ENCODE measurements around the gene PRICKLE4. TPM values are rescaled to one million over a fixed set of nuclear protein-coding genes. Genes with fewer than 3 reads are reported as not detected.

The PRICKLE4 gene
- total and polyA plus RNA-seq, 2 of the 13 experiments (the other 11 are each of a cell fraction or from before 2014, with no cell fraction given), result 0.92 to 1.2 TPM

GRCh38 chr6:41741625-41742490 is 38.7 kb upstream of the PRICKLE4 start (continued):
- no peak for TF ChIP-seq ZNF333 (CRISPR knock-in tag; IDR thresholded peaks at IDR 0.05; ENCODE audit: borderline replicate concordance)
- no peak for TF ChIP-seq RARG (CRISPR knock-in tag; IDR thresholded peaks at IDR 0.05; ENCODE audit: low read depth)
- TF ChIP-seq PAXIP1 (CRISPR knock-in tag; conservative IDR thresholded peaks at IDR 0.05), result peak; percentile 78
- no peak for TF ChIP-seq SRSF9 (IDR thresholded peaks at IDR 0.05; ENCODE audit: borderline replicate concordance, insufficient read depth, low read depth, low read length, poor library complexity, severe bottlenecking)
- no peak for TF ChIP-seq ZSCAN22 (CRISPR knock-in tag; IDR thresholded peaks at IDR 0.05)
- TF ChIP-seq MZF1 (CRISPR knock-in tag; IDR thresholded peaks at IDR 0.05; ENCODE audit: borderline replicate concordance), result no peak
- TF ChIP-seq ZBTB38 (CRISPR knock-in tag; IDR thresholded peaks at IDR 0.05), result no peak; the same call in 1 of the 2 replicates
- peak; percentile 32; the same call in 1 of the 2 replicates for TF ChIP-seq DMAP1 (CRISPR knock-in tag; IDR thresholded peaks at IDR 0.05)
- TF ChIP-seq HOXD1 (CRISPR knock-in tag; IDR thresholded peaks at IDR 0.05), result no peak
- no peak for TF ChIP-seq CREBL2 (CRISPR knock-in tag; IDR thresholded peaks at IDR 0.05; ENCODE audit: borderline replicate concordance)
- peak; percentile 53; the same call in 1 of the 2 replicates for TF ChIP-seq ZNF143 (CRISPR knock-in tag; IDR thresholded peaks at IDR 0.05)
- TF ChIP-seq ZNF773 (CRISPR knock-in tag; IDR thresholded peaks at IDR 0.05; ENCODE audit: borderline replicate concordance), result no peak
- TF ChIP-seq KLF6 (CRISPR knock-in tag; IDR thresholded peaks at IDR 0.05), result no peak; the same call in 1 of the 2 replicates
- peak; percentile 47; the same call in 1 of the 2 replicates for TF ChIP-seq ZNF563 (CRISPR knock-in tag; IDR thresholded peaks at IDR 0.05)

All from HepG2 (cell line).